IMR-90 (cell line): ENCODE measurements around the gene ZG16B. TPM values are rescaled to one million over a fixed set of nuclear protein-coding genes. Genes with fewer than 3 reads are reported as not detected.
A peak's percentile ranks its signal among the peaks of the same experiment; 100 is the strongest.

Experiments
- ATAC-seq: fragments of 200-7000 bp; cut with Tn5 transposase; 2 replicates; pipeline ENCODE4 v1.9.1; 2020; ENCODE audit warnings: low read depth, mild to moderate bottlenecking, moderate library complexity
- BruUV-seq: library from RNA; stranded (reverse); fragments of 400-500 nt; replicated peaks from 2 replicates; lab custom pipeline; 2021; lab: Mats Ljungman, UMichigan
- CTCF ChIA-PET: fragments of 300-600 bp; formaldehyde crosslinking; extraction: SDS; loops from one replicate; lab custom pipeline; 2021; ENCODE audit warnings: antibody characterized with exemption; lab: Yijun Ruan, JAX
- POLR2A ChIA-PET: fragments of 300-600 bp; sonication (Branson Sonifier 250); formaldehyde crosslinking; loops from one replicate; lab custom pipeline; 2022; ENCODE audit warnings: antibody characterized with exemption; ENCODE audit not compliant: unreplicated experiment; lab: Charles Lee
- DNase-seq: peaks from one replicate; pipeline ENCODE4 v3.0.0; 2013
- H2AFZ ChIP-seq: replicated peaks from 2 replicates; pipeline ENCODE3; 2013; ENCODE audit warnings: low read length, mild to moderate bottlenecking; ENCODE audit not compliant: poor library complexity
- H2AK5ac ChIP-seq: 2 replicates; pipeline ENCODE4 v1.6.1; 2013; ENCODE audit warnings: low read depth, low read length, inconsistent platforms
- H2AK9ac ChIP-seq: replicated peaks from 2 replicates; pipeline ENCODE3; 2013; ENCODE audit warnings: mild to moderate bottlenecking, low read depth, low read length, moderate library complexity; ENCODE audit not compliant: poor library complexity
- H2BK120ac ChIP-seq: 2 replicates; pipeline ENCODE4 v1.6.1; 2013; ENCODE audit warnings: low read depth, low read length, inconsistent platforms
- H2BK15ac ChIP-seq: 3 replicates; pipeline ENCODE4 v1.6.1; 2013; ENCODE audit warnings: low read depth, low read length, inconsistent platforms
- H2BK20ac ChIP-seq: 2 replicates; pipeline ENCODE4 v1.6.1; 2013; ENCODE audit warnings: low read depth, mild to moderate bottlenecking, inconsistent platforms, low read length, moderate library complexity
- H2BK5ac ChIP-seq: 2 replicates; pipeline ENCODE4 v1.6.1; 2013; ENCODE audit warnings: mild to moderate bottlenecking, low read depth, low read length, inconsistent platforms; ENCODE audit not compliant: poor library complexity, severe bottlenecking
- H3K14ac ChIP-seq: replicated peaks from 2 replicates; pipeline ENCODE4 v1.6.1; 2013; ENCODE audit warnings: low read depth, low read length, inconsistent platforms
- H3K18ac ChIP-seq: 2 replicates; pipeline ENCODE4 v1.6.1; 2013; ENCODE audit warnings: low read depth, low read length, control low read depth
- H3K23ac ChIP-seq: 2 replicates; pipeline ENCODE4 v1.6.1; 2013; ENCODE audit warnings: low read depth, low read length, inconsistent platforms
- H3K27ac ChIP-seq: 2 replicates; pipeline ENCODE4 v1.5.1; 2013; ENCODE audit warnings: mild to moderate bottlenecking, control low read depth, low read length; ENCODE audit not compliant: insufficient read depth
- H3K27me3 ChIP-seq: 2 replicates; pipeline ENCODE4 v1.6.1; 2013; ENCODE audit warnings: low read length; ENCODE audit not compliant: control insufficient read depth, insufficient read depth
- H3K36me3 ChIP-seq: 2 replicates; pipeline ENCODE4 v1.6.1; 2013; ENCODE audit warnings: low read length, mixed read lengths; ENCODE audit not compliant: control insufficient read depth, insufficient read depth
- H3K4ac ChIP-seq: 2 replicates; pipeline ENCODE4 v1.6.1; 2013; ENCODE audit warnings: low read depth, low read length, inconsistent platforms
- H3K4me1 ChIP-seq: 2 replicates; pipeline ENCODE4 v1.6.1; 2013; ENCODE audit warnings: low read length, mixed read lengths; ENCODE audit not compliant: control insufficient read depth, insufficient read depth
- H3K4me2 ChIP-seq: 2 replicates; pipeline ENCODE4 v1.6.1; 2013; ENCODE audit warnings: low read depth, mild to moderate bottlenecking, control low read depth, low read length, moderate library complexity
- H3K4me3 ChIP-seq: 2 replicates; pipeline ENCODE4 v1.5.1; 2013; ENCODE audit warnings: low read depth, mild to moderate bottlenecking, control low read depth, low read length, moderate library complexity; ENCODE audit not compliant: insufficient read depth
- H3K56ac ChIP-seq: 2 replicates; pipeline ENCODE4 v1.6.1; 2013; ENCODE audit warnings: low read length, inconsistent platforms; ENCODE audit not compliant: insufficient read depth; ENCODE audit errors: extremely low read depth
- H3K79me1 ChIP-seq, 2 experiments: 2 replicates each; pipeline ENCODE4 v1.6.1; 2013; ENCODE audit warnings: low read length in 2 of 2, inconsistent platforms in 1 of 2, low read depth in 1 of 2
- H3K9ac ChIP-seq: 2 replicates; pipeline ENCODE4 v1.6.1; 2013; ENCODE audit warnings: low read depth, low read length, control low read depth
- H3K9me1 ChIP-seq: 2 replicates; pipeline ENCODE4 v1.6.1; 2013; ENCODE audit warnings: low read length, inconsistent platforms; ENCODE audit not compliant: insufficient read depth
- H3K9me3 ChIP-seq: 2 replicates; pipeline ENCODE4 v1.6.1; 2013; ENCODE audit warnings: low read length; ENCODE audit not compliant: control insufficient read depth, insufficient read depth
- H4K20me1 ChIP-seq: 2 replicates; pipeline ENCODE4 v1.6.1; 2013; ENCODE audit warnings: low read length, inconsistent platforms; ENCODE audit not compliant: insufficient read depth
- H4K5ac ChIP-seq: 2 replicates; pipeline ENCODE4 v1.6.1; 2013; ENCODE audit warnings: mild to moderate bottlenecking, low read depth, low read length, control low read depth
- H4K8ac ChIP-seq, 2 experiments: 2 replicates each; pipeline ENCODE4 v1.6.1; 2013; ENCODE audit warnings: low read depth in 2 of 2, low read length in 2 of 2, control low read depth in 1 of 2, inconsistent platforms in 1 of 2
- H4K91ac ChIP-seq: 2 replicates; pipeline ENCODE4 v1.6.1; 2013; ENCODE audit warnings: low read depth, low read length, inconsistent platforms; ENCODE audit not compliant: insufficient read depth
- CEBPB ChIP-seq: IDR thresholded peaks from 2 replicates; pipeline ENCODE4 v1.6.1; 2012; ENCODE audit warnings: low read depth, low read length, improper control_type of control experiment
- CHD1 ChIP-seq: IDR thresholded peaks from 2 replicates; pipeline ENCODE4 v1.6.1; 2012; ENCODE audit warnings: low read depth, low read length, improper control_type of control experiment
- ELK1 ChIP-seq: fragments of 150-350 bp; IDR thresholded peaks from 2 replicates; pipeline ENCODE4 v1.6.1; 2016; ENCODE audit warnings: low read depth, mild to moderate bottlenecking, low read length, moderate library complexity, borderline replicate concordance
- MAFK ChIP-seq: IDR thresholded peaks from 2 replicates; pipeline ENCODE4 v1.6.1; 2012; ENCODE audit warnings: low read depth, low read length, improper control_type of control experiment
- MAZ ChIP-seq: IDR thresholded peaks from 2 replicates; pipeline ENCODE4 v1.6.1; 2012; ENCODE audit warnings: low read depth, mild to moderate bottlenecking, low read length, improper control_type of control experiment, moderate library complexity, borderline replicate concordance
- MXI1 ChIP-seq: IDR thresholded peaks from 2 replicates; pipeline ENCODE4 v1.6.1; 2012; ENCODE audit warnings: low read depth, mild to moderate bottlenecking, low read length, moderate library complexity, borderline replicate concordance
- NFE2L2 ChIP-seq: fragments of 150-350 bp; IDR thresholded peaks from 2 replicates; pipeline ENCODE4 v1.6.1; 2016; ENCODE audit warnings: low read depth, mild to moderate bottlenecking, low read length
- RAD21 ChIP-seq: IDR thresholded peaks from 2 replicates; pipeline ENCODE4 v1.6.1; 2012; ENCODE audit warnings: low read length, improper control_type of control experiment
- RCOR1 ChIP-seq: IDR thresholded peaks from 2 replicates; pipeline ENCODE4 v1.6.1; 2012; ENCODE audit warnings: mild to moderate bottlenecking, low read length, improper control_type of control experiment; ENCODE audit not compliant: insufficient replicate concordance
- RFX5 ChIP-seq: IDR thresholded peaks from 2 replicates; pipeline ENCODE4 v1.8.0; 2012; ENCODE audit warnings: low read depth, mild to moderate bottlenecking, low read length, moderate library complexity
- WGBS, 2 experiments: methylation state at CpG; one replicate each; pipeline versions ENCODE4 v1.1.5 to v1.1.7; 2013; ENCODE audit warnings: missing lambda C conversion rate in 2 of 2; ENCODE audit not compliant: insufficient read length in 1 of 2; ENCODE audit errors: extremely low coverage in 2 of 2; 5-methylcytosine and 5-hydroxymethylcytosine counted together
- dilution Hi-C: fragments of 300-500 bp; cut with HindIII; formaldehyde crosslinking; loops from one replicate; pipeline ENCODE4 v1.14.3; 2018; ENCODE audit warnings: low sequenced_read_pairs; ENCODE audit not compliant: unreplicated experiment
- in situ Hi-C: fragments of 300-500 bp; cut with MboI; formaldehyde crosslinking; loops from 3 replicates; pipeline ENCODE4 v1.14.3; 2019; ENCODE audit warnings: low sequenced_read_pairs, inconsistent platforms, mixed read lengths
- intact Hi-C: fragments of 100-400 bp; cut with micrococcal nuclease; formaldehyde crosslinking; loops from 2 replicates; pipeline ENCODE4 v1.10.0; 2022
- polyA plus RNA-seq, 3 experiments: library from polyadenylated mRNA; depleted of rRNA; stranded (reverse); fragments of >200 nt; gene quantifications; 2 replicates each; pipeline ENCODE4 v1.2.3, GENCODE V29; 2012; ENCODE audit warnings: low replicate concordance in 1 of 3
- total RNA-seq: library from RNA; depleted of rRNA; stranded (reverse); fragments of >200 nt; gene quantifications from 2 replicates; pipeline ENCODE4 v1.2.3, GENCODE V29; 2012
- TF ChIP-seq, protein P1 (sequence below): fragments of 150-350 bp; IDR thresholded peaks from 2 replicates; pipeline ENCODE4 v1.6.1; 2017; ENCODE audit warnings: mild to moderate bottlenecking, antibody characterized with exemption, low read length, low read depth

Gene ZG16B
- total and polyA plus RNA-seq, 2 of the 4 experiments (the other 2 are of a cell fraction) = 0.54 to 0.65 TPM

- H3K79me1 ChIP-seq = no peaks in the 10 kb centered on the region
- H2BK5ac ChIP-seq = peak overlapping the region; percentile 74
- peaks cover 18% of the 10 kb centered on the region for H3K27me3 ChIP-seq
- H2BK20ac ChIP-seq = peak overlapping the region; percentile 75; the same call in 1 of the 2 replicates
- no peaks in the 10 kb centered on the region for H3K9me3 ChIP-seq
- H2BK15ac ChIP-seq = peak overlapping the region; percentile 45; the same call in 1 of the 3 replicates
- no peak overlapping the region for H3K4me3 ChIP-seq
- peak overlapping the region; percentile 93 for H2AK5ac ChIP-seq
- peak overlapping the region; percentile 52; the same call in 1 of the 2 replicates for H3K23ac ChIP-seq
- H3K56ac ChIP-seq = no peak overlapping the region
- H3K4ac ChIP-seq = peak overlapping the region; percentile 80
- in situ Hi-C loops (loop anchor here (10.0 kb wide), 1 partner anchor 80 kb away; the partner anchor contains the start of gene FLYWCH1), dilution Hi-C loops (no loop called here), intact Hi-C loops (loop anchor here (5.0 kb wide), 1 partner anchor 43 kb away; no protein-coding TSS in a partner anchor)
- BruUV-seq = no TSS peak
- no peak for TF ChIP-seq CHD1
- TF ChIP-seq MAFK = no peak
- TF ChIP-seq, protein P1, sequence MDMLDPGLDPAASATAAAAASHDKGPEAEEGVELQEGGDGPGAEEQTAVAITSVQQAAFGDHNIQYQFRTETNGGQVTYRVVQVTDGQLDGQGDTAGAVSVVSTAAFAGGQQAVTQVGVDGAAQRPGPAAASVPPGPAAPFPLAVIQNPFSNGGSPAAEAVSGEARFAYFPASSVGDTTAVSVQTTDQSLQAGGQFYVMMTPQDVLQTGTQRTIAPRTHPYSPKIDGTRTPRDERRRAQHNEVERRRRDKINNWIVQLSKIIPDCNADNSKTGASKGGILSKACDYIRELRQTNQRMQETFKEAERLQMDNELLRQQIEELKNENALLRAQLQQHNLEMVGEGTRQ = no peak
- no peak for TF ChIP-seq RFX5
- TF ChIP-seq NFE2L2 = no peak
- TF ChIP-seq CEBPB = no peak
- TF ChIP-seq RCOR1 = no peak
- TF ChIP-seq MXI1 = no peak
- TF ChIP-seq ELK1 = no peak
- no peak for TF ChIP-seq RAD21
- TF ChIP-seq MAZ = no peak
- no peaks in the 10 kb centered on the region for H3K36me3 ChIP-seq
- H3K4me2 ChIP-seq = no peak overlapping the region
- peak overlapping the region; percentile 56 for H3K14ac ChIP-seq
- peaks cover 7% of the 10 kb centered on the region; the same call in 1 of the 2 replicates for H4K20me1 ChIP-seq
- no peak overlapping the region for H2AFZ ChIP-seq
- no peak overlapping the region for H3K9ac ChIP-seq
- H4K5ac ChIP-seq = no peak overlapping the region
- peak overlapping the region; percentile 19 for H2AK9ac ChIP-seq
- ChIA-PET CTCF (no interaction called here), POLR2A (no interaction called here)
- no peak overlapping the region for H4K91ac ChIP-seq
- 90% methylated on average over 1 of the region's 3 CpGs; no CpG with 5 or more reads in 1 of the 2 experiments for WGBS, 2 experiments
- peak overlapping the region; percentile 68 for H2BK120ac ChIP-seq
- DNase-seq (no peak), ATAC-seq (no peak)
- H3K4me1 ChIP-seq = peaks cover 10% of the 10 kb centered on the region
- H3K18ac ChIP-seq = no peak overlapping the region
- peak overlapping the region in 1 of 2 experiments; percentile 59; a peak in 1 of 4 replicates for H4K8ac ChIP-seq
- H3K9me1 ChIP-seq = peaks cover 10% of the 10 kb centered on the region
- no peak overlapping the region for H3K27ac ChIP-seq
Observed at GRCh38 chr16:2834968-2835367, 4.9 kb downstream of the ZG16B start.
